ENCODE data around the gene SH3RF3. TPM values are rescaled to one million over a fixed set of nuclear protein-coding genes. Genes with fewer than 3 reads are reported as not detected.

Gene SH3RF3
- total RNA-seq, 1 experiment from 2014 or later: not detected

DNA sequence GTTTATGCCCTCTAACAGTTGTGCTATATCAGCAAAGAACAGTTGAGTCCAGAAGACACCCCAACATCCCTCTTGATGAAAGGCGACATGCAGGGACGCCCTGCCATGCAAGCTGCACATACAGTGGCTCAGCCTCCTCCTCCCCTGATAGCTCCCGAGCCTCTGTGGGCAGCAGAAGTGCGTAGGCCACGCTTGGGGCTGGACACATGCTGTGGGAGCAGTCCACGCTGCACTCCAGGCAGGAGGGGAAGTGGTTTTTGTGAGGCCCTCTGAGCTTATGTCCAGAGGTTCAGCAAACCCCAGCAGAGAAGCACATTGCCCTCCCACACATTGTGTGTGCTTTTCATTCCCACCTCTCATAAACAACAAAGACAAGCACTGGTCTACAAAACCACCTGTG is 322.7 kb downstream of the SH3RF3 start:
- H3K4me1 ChIP-seq (ENCODE audit: control insufficient read depth in 1 of 2, insufficient read depth in 2 of 2, low read length in 2 of 2): no peaks in the 10 kb centered on the region
- POLR2A ChIA-PET: no interaction called here
- H3K27me3 ChIP-seq (ENCODE audit: insufficient read depth, low read length): peaks cover 1% of the 10 kb centered on the region; the same call in 1 of the 2 replicates
- intact Hi-C loops (cut with micrococcal nuclease): no loop called here
- H3K4me2 ChIP-seq (ENCODE audit: low read length): no peak overlapping the region
- no peaks in the 10 kb centered on the region for H3K9me3 ChIP-seq (ENCODE audit: control insufficient read depth in 1 of 2, insufficient read depth in 1 of 2, low read depth in 1 of 2, low read length in 2 of 2)
- H3K4me3 ChIP-seq (replicated peaks in 1 of 2; ENCODE audit: low read depth in 1 of 2, low read length in 2 of 2): no peak overlapping the region
- no peak for DNase-seq (ENCODE audit: low read depth, low spot score)
- BruUV-seq (replicated peaks): no TSS peak
- no peaks in the 10 kb centered on the region for H3K9me2 ChIP-seq (ENCODE audit: insufficient read depth)
- H2AFZ ChIP-seq (ENCODE audit: low read depth, low read length, poor library complexity, severe bottlenecking): no peak overlapping the region
- no peak for ATAC-seq
- H3K36me3 ChIP-seq (ENCODE audit: control insufficient read depth in 1 of 2, insufficient read depth in 2 of 2, low read length in 2 of 2): no peaks in the 10 kb centered on the region
- CTCF ChIA-PET: no interaction called here
- no peak for TF ChIP-seq SIN3A (IDR thresholded peaks at IDR 0.05; ENCODE audit: low read depth)
- no peak for TF ChIP-seq RAD21 (IDR thresholded peaks at IDR 0.05; ENCODE audit: low read depth)
- no peak for TF ChIP-seq SRF (IDR thresholded peaks at IDR 0.05; ENCODE audit: low read depth)
- TF ChIP-seq, protein P1, sequence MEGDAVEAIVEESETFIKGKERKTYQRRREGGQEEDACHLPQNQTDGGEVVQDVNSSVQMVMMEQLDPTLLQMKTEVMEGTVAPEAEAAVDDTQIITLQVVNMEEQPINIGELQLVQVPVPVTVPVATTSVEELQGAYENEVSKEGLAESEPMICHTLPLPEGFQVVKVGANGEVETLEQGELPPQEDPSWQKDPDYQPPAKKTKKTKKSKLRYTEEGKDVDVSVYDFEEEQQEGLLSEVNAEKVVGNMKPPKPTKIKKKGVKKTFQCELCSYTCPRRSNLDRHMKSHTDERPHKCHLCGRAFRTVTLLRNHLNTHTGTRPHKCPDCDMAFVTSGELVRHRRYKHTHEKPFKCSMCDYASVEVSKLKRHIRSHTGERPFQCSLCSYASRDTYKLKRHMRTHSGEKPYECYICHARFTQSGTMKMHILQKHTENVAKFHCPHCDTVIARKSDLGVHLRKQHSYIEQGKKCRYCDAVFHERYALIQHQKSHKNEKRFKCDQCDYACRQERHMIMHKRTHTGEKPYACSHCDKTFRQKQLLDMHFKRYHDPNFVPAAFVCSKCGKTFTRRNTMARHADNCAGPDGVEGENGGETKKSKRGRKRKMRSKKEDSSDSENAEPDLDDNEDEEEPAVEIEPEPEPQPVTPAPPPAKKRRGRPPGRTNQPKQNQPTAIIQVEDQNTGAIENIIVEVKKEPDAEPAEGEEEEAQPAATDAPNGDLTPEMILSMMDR (IDR thresholded peaks at IDR 0.05 in 2 of 3, conservative IDR thresholded peaks at IDR 0.05 in 1 of 3; ENCODE audit: borderline replicate concordance in 1 of 3, insufficient read depth in 1 of 3, low read depth in 2 of 3, low read length in 2 of 3): no peak
- no peak for TF ChIP-seq CEBPB (IDR thresholded peaks at IDR 0.05; ENCODE audit: low read depth)
- TF ChIP-seq, protein P2, sequence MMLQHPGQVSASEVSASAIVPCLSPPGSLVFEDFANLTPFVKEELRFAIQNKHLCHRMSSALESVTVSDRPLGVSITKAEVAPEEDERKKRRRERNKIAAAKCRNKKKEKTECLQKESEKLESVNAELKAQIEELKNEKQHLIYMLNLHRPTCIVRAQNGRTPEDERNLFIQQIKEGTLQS (IDR thresholded peaks at IDR 0.05): no peak
- no peaks in the 10 kb centered on the region for H4K20me1 ChIP-seq (ENCODE audit: insufficient read depth)
- no peak overlapping the region for H3K27ac ChIP-seq (ENCODE audit: low read depth, low read length)
- no peak overlapping the region for H3K9ac ChIP-seq (ENCODE audit: low read length)
- RAD21 ChIA-PET (ENCODE audit: low non-redundant PET in 1 of 2, low total read pairs in 2 of 2, uncharacterized antibody in 2 of 2, unreplicated experiment in 2 of 2): no interaction called here
- no peaks in the 10 kb centered on the region for H3K79me2 ChIP-seq (ENCODE audit: insufficient read depth, low read length)

All from HCT116 (cell line).